ENCODE measurements around the gene MOV10L1. TPM values are rescaled to one million over a fixed set of nuclear protein-coding genes. Genes with fewer than 3 reads are reported as not detected.

The MOV10L1 gene
- total RNA-seq, 4 donors from 2014 or later = 0.17 to 1.3 (median 1.1) TPM; not detected in 1

DNA sequence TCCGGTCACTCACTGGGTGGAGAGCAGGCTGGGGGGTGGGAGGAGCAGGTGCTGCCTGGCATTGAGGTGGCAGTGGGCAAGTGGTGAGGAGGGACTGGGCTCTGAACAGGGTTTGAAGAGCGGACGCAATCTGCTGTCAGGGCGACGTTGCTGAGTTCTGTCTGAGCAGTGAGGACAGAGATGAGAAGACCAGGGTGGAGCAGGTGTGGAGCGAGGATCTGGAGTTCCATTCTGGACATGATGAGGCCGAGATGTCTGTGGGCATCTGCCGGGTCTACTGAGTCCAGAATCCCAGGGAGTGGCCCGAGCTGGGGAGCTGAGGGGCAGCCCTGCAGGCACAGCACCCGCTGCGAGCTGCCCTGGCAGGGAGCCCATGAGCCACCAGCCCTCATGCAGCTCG, 2.2 kb upstream of the MOV10L1 start:
- TF ChIP-seq, protein P1, sequence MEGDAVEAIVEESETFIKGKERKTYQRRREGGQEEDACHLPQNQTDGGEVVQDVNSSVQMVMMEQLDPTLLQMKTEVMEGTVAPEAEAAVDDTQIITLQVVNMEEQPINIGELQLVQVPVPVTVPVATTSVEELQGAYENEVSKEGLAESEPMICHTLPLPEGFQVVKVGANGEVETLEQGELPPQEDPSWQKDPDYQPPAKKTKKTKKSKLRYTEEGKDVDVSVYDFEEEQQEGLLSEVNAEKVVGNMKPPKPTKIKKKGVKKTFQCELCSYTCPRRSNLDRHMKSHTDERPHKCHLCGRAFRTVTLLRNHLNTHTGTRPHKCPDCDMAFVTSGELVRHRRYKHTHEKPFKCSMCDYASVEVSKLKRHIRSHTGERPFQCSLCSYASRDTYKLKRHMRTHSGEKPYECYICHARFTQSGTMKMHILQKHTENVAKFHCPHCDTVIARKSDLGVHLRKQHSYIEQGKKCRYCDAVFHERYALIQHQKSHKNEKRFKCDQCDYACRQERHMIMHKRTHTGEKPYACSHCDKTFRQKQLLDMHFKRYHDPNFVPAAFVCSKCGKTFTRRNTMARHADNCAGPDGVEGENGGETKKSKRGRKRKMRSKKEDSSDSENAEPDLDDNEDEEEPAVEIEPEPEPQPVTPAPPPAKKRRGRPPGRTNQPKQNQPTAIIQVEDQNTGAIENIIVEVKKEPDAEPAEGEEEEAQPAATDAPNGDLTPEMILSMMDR (IDR thresholded peaks at IDR 0.05; ENCODE audit: low read depth) = no peak

GRCh38 chr22:50088096-50088495, 1.7 kb upstream of the MOV10L1 start:
- TF ChIP-seq, protein P1 (IDR thresholded peaks at IDR 0.05; ENCODE audit: low read depth) = no peak

DNA sequence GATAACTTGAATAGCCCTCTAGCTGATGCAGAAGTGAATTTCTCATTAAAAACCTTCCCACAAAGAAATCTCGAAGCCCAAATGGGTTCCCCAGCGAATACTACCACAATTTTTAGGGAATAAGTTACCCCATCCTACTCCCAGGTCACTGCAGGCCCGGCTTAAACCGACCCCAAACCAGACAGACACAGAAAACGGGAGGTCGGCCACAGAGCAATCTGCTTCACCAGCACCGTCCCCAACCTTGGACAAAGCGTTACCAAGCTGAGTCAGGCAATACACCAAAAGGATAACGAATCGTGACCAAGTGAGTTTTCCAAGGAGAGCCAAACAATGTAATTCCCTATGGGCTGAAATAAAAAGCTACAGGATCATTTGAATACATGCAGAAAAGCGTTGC, 575 bp upstream of the MOV10L1 start:
- TF ChIP-seq, protein P1 (IDR thresholded peaks at IDR 0.05; ENCODE audit: low read depth) = no peak

GRCh38 chr22:50090412-50090714, 557 bp downstream of the MOV10L1 start:
- TF ChIP-seq, protein P1 (IDR thresholded peaks at IDR 0.05; ENCODE audit: low read depth) = no peak

DNA sequence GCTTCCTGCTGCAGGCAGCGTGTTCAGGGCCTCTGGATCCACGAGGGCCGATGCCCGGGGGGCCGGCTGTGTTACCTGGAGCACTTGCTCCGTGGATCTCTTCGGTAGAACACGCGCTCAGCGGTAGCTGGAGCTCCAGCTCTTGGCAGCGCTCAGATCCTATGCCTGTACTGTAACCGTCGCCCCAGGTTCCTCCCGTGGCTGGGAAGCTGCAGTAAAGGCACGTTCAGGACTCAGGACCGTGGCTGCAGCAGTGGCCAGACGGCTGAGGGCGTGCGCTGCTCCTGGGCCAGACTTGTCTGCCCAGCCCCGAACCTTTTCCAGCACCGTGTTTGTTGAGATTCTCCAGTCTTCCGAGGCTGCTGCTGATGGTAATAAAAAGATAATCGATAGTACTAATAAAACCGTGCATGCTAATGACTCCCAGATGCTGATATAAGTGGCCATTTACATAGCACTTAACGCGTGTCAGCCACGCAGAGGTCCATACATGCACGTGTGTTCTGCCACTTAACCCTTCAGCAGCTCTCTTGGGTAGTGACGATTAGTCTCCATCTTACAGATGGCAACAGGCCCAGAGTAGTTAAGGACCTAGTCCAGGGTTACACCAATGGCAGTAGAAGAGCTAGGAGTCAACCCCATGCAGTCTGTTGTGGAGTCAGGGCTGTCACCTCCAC, 1.4 kb downstream of the MOV10L1 start:
- TF ChIP-seq, protein P1 (IDR thresholded peaks at IDR 0.05; ENCODE audit: low read depth) = no peak

DNA sequence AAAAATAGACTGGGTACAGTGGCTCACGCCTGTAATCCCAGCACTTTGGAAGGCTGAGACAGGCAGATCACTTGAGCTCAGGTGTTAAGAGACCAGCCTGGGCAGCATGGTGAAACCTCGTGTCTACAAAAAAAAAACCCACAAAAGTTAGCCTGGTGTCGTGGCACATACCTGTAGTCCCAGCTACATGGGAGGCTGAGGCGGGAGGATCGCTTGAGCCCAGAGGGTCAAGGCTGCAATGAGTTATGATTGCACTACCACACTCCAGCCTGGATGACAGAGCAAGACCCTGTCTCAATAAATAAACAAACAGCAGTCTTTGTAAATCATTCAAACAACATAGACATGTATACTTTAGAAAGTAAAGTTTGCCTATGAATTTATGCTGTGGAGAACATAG, 2.5 kb downstream of the MOV10L1 start:
- TF ChIP-seq, protein P1 (IDR thresholded peaks at IDR 0.05; ENCODE audit: low read depth) = no peak

DNA sequence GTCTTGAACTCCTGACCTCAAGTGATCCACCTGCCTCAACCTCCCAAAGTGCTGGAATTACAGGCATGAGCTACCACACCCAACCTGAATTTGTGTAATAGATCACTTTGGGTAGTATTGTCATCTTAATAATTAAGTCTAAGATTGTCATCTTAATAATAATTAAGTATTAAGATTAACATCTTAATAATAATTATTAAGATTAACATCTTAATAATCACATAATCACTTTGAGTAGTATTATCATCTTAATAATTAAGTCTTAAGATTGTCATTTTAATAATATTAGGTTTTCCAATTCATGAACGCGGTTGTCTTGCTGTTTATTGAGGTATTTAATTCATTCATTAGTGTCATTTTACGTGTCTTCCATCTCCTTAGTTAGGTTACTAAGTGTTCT, 8.2 kb downstream of the MOV10L1 start:
- TF ChIP-seq, protein P1 (IDR thresholded peaks at IDR 0.05; ENCODE audit: low read depth) = no peak
